Stimulated activated naive CD8-positive, alpha-beta T cell treated with anti-CD3 and anti-CD28 coated beads, Interleukin-15, Interleukin-2, amounts not matched to agents 100 ng/mL and 50 ng/mL, for 24 hours (primary cell): ENCODE measurements around the gene TAAR1.
"Not testable (repeated sequence)": the region's sequence is repeated elsewhere in the genome, so short reads cannot be mapped to it uniquely, and the experiment has no call there.

Experiments used
- H3K27ac Mint-ChIP-seq: one replicate; pipeline ENCODE4 v1.8.0; 2021; ENCODE audit warnings: mild to moderate bottlenecking, mixed read lengths
- H3K27me3 Mint-ChIP-seq: one replicate; pipeline ENCODE4 v1.8.0; 2021; ENCODE audit warnings: mixed read lengths
- H3K36me3 Mint-ChIP-seq: one replicate; pipeline ENCODE4 v1.8.0; 2021; ENCODE audit warnings: low read depth, mixed read lengths
- H3K4me1 Mint-ChIP-seq: one replicate; pipeline ENCODE4 v1.8.0; 2021; ENCODE audit warnings: low read depth, mixed read lengths
- H3K4me3 Mint-ChIP-seq: one replicate; pipeline ENCODE4 v1.8.0; 2021; ENCODE audit warnings: mild to moderate bottlenecking, mixed read lengths
- H3K9me3 Mint-ChIP-seq: one replicate; pipeline ENCODE4 v1.8.0; 2021; ENCODE audit warnings: mixed read lengths

The TAAR1 gene

GRCh38 chr6:132659082-132659481 is at the start of gene TAAR1:
Gene TAAR1 (minus strand): TSS chr6:132659182. CDS start chr6:132646003, 13,179 bp downstream.
- Mint-ChIP-seq H3K9me3 (no peaks in the 10 kb centered on the region), H3K36me3 (no peaks in the 10 kb centered on the region), H3K4me1 (no peaks in the 10 kb centered on the region), H3K4me3 (no peak within 1 kb of the TSS), H3K27ac (no peak within 1 kb of the TSS), H3K27me3 (no peaks in the 10 kb centered on the region)

DNA sequence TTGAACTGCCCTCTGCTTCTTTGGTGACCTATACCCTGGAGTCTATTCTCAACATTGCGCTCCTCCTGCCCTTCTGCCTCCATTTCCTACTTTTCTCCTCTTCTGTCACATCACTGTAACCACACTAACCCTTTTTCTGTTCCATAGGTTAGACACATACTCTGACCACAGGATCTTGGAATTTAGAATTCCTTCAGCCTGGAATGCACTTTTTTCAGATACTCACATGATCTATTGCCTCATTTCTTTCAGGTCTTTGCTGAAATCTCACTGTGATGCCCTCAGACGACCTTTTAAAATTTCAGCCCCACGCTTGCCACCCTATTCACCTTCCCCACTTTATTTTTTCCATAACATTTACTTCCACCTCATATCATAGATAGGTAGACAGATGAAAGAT is 49.8 kb upstream of the TAAR1 start:
- Mint-ChIP-seq H3K27me3 (peaks cover 31% of the 10 kb centered on the region), H3K27ac (no peak overlapping the region), H3K4me3 (no peak overlapping the region), H3K9me3 (peaks cover 11% of the 10 kb centered on the region), H3K4me1 (peaks cover 4% of the 10 kb centered on the region), H3K36me3 (peaks cover 6% of the 10 kb centered on the region)

DNA sequence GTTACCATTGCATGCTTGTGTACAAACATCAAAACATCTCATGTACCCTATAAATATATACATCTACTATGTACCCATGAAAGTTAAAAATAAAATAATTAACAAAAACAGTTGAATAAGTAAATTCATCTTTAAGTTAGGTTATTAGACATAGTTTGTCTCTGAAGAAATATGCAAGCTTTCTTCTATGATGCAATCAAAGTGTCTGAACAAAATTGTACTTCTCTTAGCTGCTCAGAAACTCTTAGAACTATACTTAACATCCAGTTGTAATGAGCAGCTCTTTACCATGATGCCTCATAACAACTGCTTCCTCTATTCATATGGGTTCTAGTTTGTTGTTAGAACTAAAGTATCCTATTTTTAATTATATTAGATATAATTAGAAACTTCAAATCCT is 49.0 kb upstream of the TAAR1 start:
- no peaks in the 10 kb centered on the region for H3K4me1 Mint-ChIP-seq
- H3K27me3 Mint-ChIP-seq: peaks cover 33% of the 10 kb centered on the region

GRCh38 chr6:132706756-132707155 is 47.8 kb upstream of the TAAR1 start:
- not testable (repeated sequence) for H3K27ac Mint-ChIP-seq, H3K4me1 Mint-ChIP-seq, H3K36me3 Mint-ChIP-seq, H3K4me3 Mint-ChIP-seq
- peaks cover 16% of the 10 kb centered on the region for H3K9me3 Mint-ChIP-seq
- peaks cover 34% of the 10 kb centered on the region for H3K27me3 Mint-ChIP-seq

More for the DNA sequence above, 49.0 kb upstream of the TAAR1 start:
- H3K4me3 Mint-ChIP-seq: no peak overlapping the region
- peaks cover 16% of the 10 kb centered on the region for H3K9me3 Mint-ChIP-seq
- H3K27ac Mint-ChIP-seq: no peak overlapping the region
- H3K36me3 Mint-ChIP-seq: peaks cover 6% of the 10 kb centered on the region

GRCh38 chr6:132703936-132704335 is 45.0 kb upstream of the TAAR1 start:
- Mint-ChIP-seq H3K36me3 (peaks cover 6% of the 10 kb centered on the region), H3K27ac (no peak overlapping the region), H3K4me3 (no peak overlapping the region), H3K27me3 (peaks cover 38% of the 10 kb centered on the region), H3K4me1 (no peaks in the 10 kb centered on the region), H3K9me3 (peaks cover 16% of the 10 kb centered on the region)

- Mint-ChIP-seq H3K4me1 (no peaks in the 10 kb centered on the region), H3K4me3 (no peak overlapping the region), H3K36me3 (peaks cover 10% of the 10 kb centered on the region), H3K27me3 (peaks cover 20% of the 10 kb centered on the region), H3K9me3 (peaks cover 14% of the 10 kb centered on the region), H3K27ac (no peak overlapping the region)
Observed at GRCh38 chr6:132698608-132699007, 39.6 kb upstream of the TAAR1 start.

GRCh38 chr6:132695773-132696172 is 36.8 kb upstream of the TAAR1 start:
- Mint-ChIP-seq H3K27ac (no peak overlapping the region), H3K27me3 (peaks cover 12% of the 10 kb centered on the region), H3K9me3 (peaks cover 11% of the 10 kb centered on the region), H3K4me1 (no peaks in the 10 kb centered on the region), H3K4me3 (no peak overlapping the region), H3K36me3 (peaks cover 10% of the 10 kb centered on the region)

DNA sequence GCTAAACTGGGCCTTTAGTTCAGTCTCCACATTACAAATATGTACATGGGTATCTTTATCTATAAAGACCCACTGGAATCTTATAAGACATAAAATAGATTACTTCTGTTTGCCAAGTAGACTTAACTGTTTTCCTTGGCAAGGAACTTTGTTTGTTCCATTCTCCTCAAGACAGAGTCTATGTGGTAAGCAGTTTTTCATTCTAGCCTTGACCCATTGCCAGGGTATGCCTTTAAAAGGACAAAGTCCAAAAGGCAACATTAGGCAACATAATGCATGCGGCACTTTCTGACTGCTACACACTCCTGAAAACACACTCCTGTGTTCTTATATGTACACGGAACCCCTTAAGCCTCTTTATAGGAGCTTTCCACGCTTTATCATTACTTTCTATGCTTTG is 34.5 kb upstream of the TAAR1 start:
- H3K9me3 Mint-ChIP-seq: peaks cover 11% of the 10 kb centered on the region
- H3K4me3 Mint-ChIP-seq: no peak overlapping the region
- no peak overlapping the region for H3K27ac Mint-ChIP-seq
- no peaks in the 10 kb centered on the region for H3K4me1 Mint-ChIP-seq
- H3K27me3 Mint-ChIP-seq: peaks cover 30% of the 10 kb centered on the region
- H3K36me3 Mint-ChIP-seq: peaks cover 10% of the 10 kb centered on the region

- peaks cover 1% of the 10 kb centered on the region for H3K9me3 Mint-ChIP-seq
- H3K36me3 Mint-ChIP-seq: peaks cover 2% of the 10 kb centered on the region
- peaks cover 43% of the 10 kb centered on the region for H3K27me3 Mint-ChIP-seq
- no peaks in the 10 kb centered on the region for H3K4me1 Mint-ChIP-seq
- H3K4me3 Mint-ChIP-seq: no peak overlapping the region
- H3K27ac Mint-ChIP-seq: no peak overlapping the region
Observed at GRCh38 chr6:132690678-132691077, 31.7 kb upstream of the TAAR1 start.

GRCh38 chr6:132687306-132687705 is 28.3 kb upstream of the TAAR1 start:
- no peaks in the 10 kb centered on the region for H3K9me3 Mint-ChIP-seq
- no peaks in the 10 kb centered on the region for H3K36me3 Mint-ChIP-seq
- no peaks in the 10 kb centered on the region for H3K4me1 Mint-ChIP-seq
- H3K27me3 Mint-ChIP-seq: peaks cover 37% of the 10 kb centered on the region
- H3K27ac Mint-ChIP-seq: no peak overlapping the region
- no peak overlapping the region for H3K4me3 Mint-ChIP-seq

- Mint-ChIP-seq H3K9me3 (no peaks in the 10 kb centered on the region), H3K4me3 (no peak overlapping the region), H3K27me3 (peaks cover 37% of the 10 kb centered on the region)
Observed at GRCh38 chr6:132686531-132686930, 27.5 kb upstream of the TAAR1 start.

GRCh38 chr6:132685009-132685408 is 26.0 kb upstream of the TAAR1 start:
- Mint-ChIP-seq H3K4me1 (no peaks in the 10 kb centered on the region), H3K27ac (no peak overlapping the region), H3K4me3 (no peak overlapping the region), H3K36me3 (no peaks in the 10 kb centered on the region), H3K27me3 (peaks cover 26% of the 10 kb centered on the region), H3K9me3 (no peaks in the 10 kb centered on the region)

More at GRCh38 chr6:132686531-132686930, 27.5 kb upstream of the TAAR1 start:
- H3K36me3 Mint-ChIP-seq: no peaks in the 10 kb centered on the region
- H3K27ac Mint-ChIP-seq: no peak overlapping the region
- no peaks in the 10 kb centered on the region for H3K4me1 Mint-ChIP-seq

DNA sequence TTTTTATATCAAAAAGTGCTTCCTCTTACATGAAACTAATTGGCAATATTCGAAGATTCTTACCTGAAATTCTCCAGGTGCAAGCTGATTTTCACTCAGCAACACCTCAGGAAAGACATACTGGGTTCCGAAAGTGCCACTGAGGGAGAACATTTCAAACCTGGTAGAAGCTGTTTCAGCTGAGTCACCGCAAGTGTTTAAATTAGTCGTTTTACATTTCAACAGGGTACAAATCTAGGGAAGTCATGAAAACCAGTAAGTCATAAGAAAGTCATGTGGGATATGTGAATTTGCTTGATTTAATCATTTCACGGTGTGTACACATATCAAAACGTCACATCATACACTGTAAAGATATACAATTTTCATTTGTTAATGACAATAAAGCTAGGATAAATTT is 25.3 kb upstream of the TAAR1 start:
- Mint-ChIP-seq H3K36me3 (no peaks in the 10 kb centered on the region), H3K4me1 (no peaks in the 10 kb centered on the region), H3K9me3 (no peaks in the 10 kb centered on the region), H3K27me3 (peaks cover 18% of the 10 kb centered on the region), H3K4me3 (no peak overlapping the region), H3K27ac (no peak overlapping the region)

- Mint-ChIP-seq H3K27me3 (peaks cover 16% of the 10 kb centered on the region), H3K27ac (no peak overlapping the region), H3K36me3 (no peaks in the 10 kb centered on the region), H3K4me1 (no peaks in the 10 kb centered on the region), H3K9me3 (no peaks in the 10 kb centered on the region), H3K4me3 (no peak overlapping the region)
Observed at GRCh38 chr6:132683543-132683942, 24.6 kb upstream of the TAAR1 start.

GRCh38 chr6:132679094-132679493 is 20.1 kb upstream of the TAAR1 start:
- H3K9me3 Mint-ChIP-seq, H3K4me1 Mint-ChIP-seq, H3K4me3 Mint-ChIP-seq, H3K36me3 Mint-ChIP-seq, H3K27ac Mint-ChIP-seq: not testable (repeated sequence)
- H3K27me3 Mint-ChIP-seq: peaks cover 11% of the 10 kb centered on the region

GRCh38 chr6:132675749-132676148 is 16.8 kb upstream of the TAAR1 start:
- no peak overlapping the region for H3K27ac Mint-ChIP-seq
- peaks cover 11% of the 10 kb centered on the region for H3K27me3 Mint-ChIP-seq
- H3K9me3 Mint-ChIP-seq: no peaks in the 10 kb centered on the region
- H3K4me3 Mint-ChIP-seq: no peak overlapping the region
- no peaks in the 10 kb centered on the region for H3K4me1 Mint-ChIP-seq
- no peaks in the 10 kb centered on the region for H3K36me3 Mint-ChIP-seq
